ENCODE results near the gene PKP4.

The PKP4 gene

DNA sequence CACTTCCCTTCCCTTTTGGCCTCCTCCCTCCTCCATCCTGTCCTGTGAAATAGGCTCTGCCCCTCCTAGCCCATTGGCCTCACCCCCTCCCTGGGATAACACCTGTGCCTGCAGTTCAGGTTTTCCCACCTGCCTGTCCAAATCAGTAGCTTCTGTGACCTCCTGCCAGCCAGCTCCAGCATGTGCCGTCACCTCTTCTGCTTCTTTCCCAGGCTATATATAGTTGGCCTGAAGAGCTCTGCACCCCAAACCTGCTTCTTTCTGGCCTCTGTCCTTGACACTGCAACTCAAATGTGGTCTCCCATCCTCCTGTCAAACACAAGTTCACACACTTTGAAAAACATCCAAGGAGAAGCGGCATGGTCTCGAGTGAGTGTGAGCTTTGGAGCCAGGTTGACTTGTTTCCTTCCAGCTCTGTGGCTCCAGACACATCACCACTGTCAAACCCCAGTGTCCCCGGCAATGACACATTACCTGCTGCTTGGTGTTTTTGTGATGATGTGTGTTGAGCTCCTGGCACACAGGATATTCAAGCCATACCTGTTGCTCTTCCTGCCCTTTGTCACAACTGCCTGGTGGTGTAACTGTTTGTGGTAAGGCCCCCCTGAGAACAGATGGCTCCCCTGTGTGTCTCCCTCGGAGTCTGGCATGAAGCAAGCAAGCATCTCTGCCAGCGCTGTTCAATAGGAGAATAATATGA is 194.8 kb downstream of the PKP4 start:
- Histone ChIP-seq H3K9ac (ENCODE audit: low read depth, low read length) (no peak overlapping the region), H3K4me3 (ENCODE audit: low read length) (no peak overlapping the region), H3K4me1 (ENCODE audit: insufficient read depth, low read length) (no peaks in the 10 kb centered on the region), H3K27me3 (ENCODE audit: insufficient read depth, low read length) (no peaks in the 10 kb centered on the region), H3K9me3 (ENCODE audit: insufficient read depth, low read depth, low read length) (no peaks in the 10 kb centered on the region), H3K36me3 (ENCODE audit: insufficient read depth, low read length) (0 out of 2 replicates have a peak, but pooled peaks cover 10% of the 10 kb centered on the region), H3K27ac (ENCODE audit: low read depth, low read length) (no peak overlapping the region)
- 93% methylated on average over 5 of the region's 6 CpGs for WGBS

GRCh38 chr2:158655628-158656027 is 198.9 kb downstream of the PKP4 start:
- Histone ChIP-seq H3K36me3 (ENCODE audit: insufficient read depth, low read length) (peaks cover 11% of the 10 kb centered on the region; the same call in 1 of the 2 replicates), H3K9ac (ENCODE audit: low read depth, low read length) (no peak overlapping the region), H3K9me3 (ENCODE audit: insufficient read depth, low read depth, low read length) (no peaks in the 10 kb centered on the region), H3K4me1 (ENCODE audit: insufficient read depth, low read length) (no peaks in the 10 kb centered on the region), H3K27me3 (ENCODE audit: insufficient read depth, low read length) (no peaks in the 10 kb centered on the region), H3K4me3 (ENCODE audit: low read length) (no peak overlapping the region), H3K27ac (ENCODE audit: low read depth, low read length) (no peak overlapping the region)
- WGBS: 61% methylated on average over 3 of the region's 3 CpGs

- 95% methylated on average over 9 of the region's 10 CpGs for WGBS
- H3K9me3 ChIP-seq (ENCODE audit: insufficient read depth, low read depth, low read length): no peaks in the 10 kb centered on the region
- no peak overlapping the region for H3K4me3 ChIP-seq (ENCODE audit: low read length)
- H3K27me3 ChIP-seq (ENCODE audit: insufficient read depth, low read length): no peaks in the 10 kb centered on the region
- no peak overlapping the region for H3K9ac ChIP-seq (ENCODE audit: low read depth, low read length)
- no peaks in the 10 kb centered on the region for H3K4me1 ChIP-seq (ENCODE audit: insufficient read depth, low read length)
- peaks cover 18% of the 10 kb centered on the region for H3K36me3 ChIP-seq (ENCODE audit: insufficient read depth, low read length)
- no peak overlapping the region for H3K27ac ChIP-seq (ENCODE audit: low read depth, low read length)
These were observed 199.9 kb downstream of the PKP4 start for GRCh38 chr2:158656492-158657229.

- H3K9ac ChIP-seq (ENCODE audit: low read depth, low read length): no peak overlapping the region
- no peaks in the 10 kb centered on the region for H3K27me3 ChIP-seq (ENCODE audit: insufficient read depth, low read length)
- no peak overlapping the region for H3K4me3 ChIP-seq (ENCODE audit: low read length)
- H3K27ac ChIP-seq (ENCODE audit: low read depth, low read length): no peak overlapping the region
- peaks cover 35% of the 10 kb centered on the region for H3K36me3 ChIP-seq (ENCODE audit: insufficient read depth, low read length)
- WGBS: 94% methylated on average over 2 of the region's 2 CpGs
- H3K4me1 ChIP-seq (ENCODE audit: insufficient read depth, low read length): no peaks in the 10 kb centered on the region
- H3K9me3 ChIP-seq (ENCODE audit: insufficient read depth, low read depth, low read length): no peaks in the 10 kb centered on the region
These were observed 201.6 kb downstream of the PKP4 start for GRCh38 chr2:158658396-158658795.

DNA sequence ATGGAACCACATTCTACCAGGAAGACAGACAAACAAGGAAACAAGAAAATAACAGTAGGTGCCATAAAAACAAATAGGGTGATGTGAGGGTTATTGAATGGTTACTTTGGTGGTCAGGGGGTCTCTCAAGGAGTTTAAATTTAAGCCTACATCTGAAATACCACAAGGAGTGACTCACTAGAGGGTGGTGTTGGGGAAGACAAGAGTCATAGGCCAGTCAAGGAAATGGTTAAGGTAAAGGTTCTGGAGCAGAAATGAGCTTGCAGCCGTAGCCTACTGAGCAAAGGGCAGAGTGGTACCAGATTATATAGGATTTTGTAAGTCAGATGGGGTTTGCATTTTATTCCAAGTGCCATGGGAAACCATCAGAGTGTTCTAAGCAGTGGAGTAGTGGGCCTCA is 202.7 kb downstream of the PKP4 start:
- Histone ChIP-seq H3K4me1 (ENCODE audit: insufficient read depth, low read length) (no peaks in the 10 kb centered on the region), H3K27ac (ENCODE audit: low read depth, low read length) (no peak overlapping the region), H3K4me3 (ENCODE audit: low read length) (no peak overlapping the region), H3K9me3 (ENCODE audit: insufficient read depth, low read depth, low read length) (no peaks in the 10 kb centered on the region), H3K36me3 (ENCODE audit: insufficient read depth, low read length) (peaks cover 46% of the 10 kb centered on the region), H3K27me3 (ENCODE audit: insufficient read depth, low read length) (no peaks in the 10 kb centered on the region), H3K9ac (ENCODE audit: low read depth, low read length) (no peak overlapping the region)
- WGBS: 91% methylated on average over 1 of the region's 1 CpG

GRCh38 chr2:158661231-158661630 is 204.5 kb downstream of the PKP4 start:
- Histone ChIP-seq H3K36me3 (ENCODE audit: insufficient read depth, low read length) (peaks cover 63% of the 10 kb centered on the region), H3K9me3 (ENCODE audit: insufficient read depth, low read depth, low read length) (no peaks in the 10 kb centered on the region), H3K9ac (ENCODE audit: low read depth, low read length) (no peak overlapping the region), H3K27me3 (ENCODE audit: insufficient read depth, low read length) (no peaks in the 10 kb centered on the region), H3K4me1 (ENCODE audit: insufficient read depth, low read length) (no peaks in the 10 kb centered on the region), H3K4me3 (ENCODE audit: low read length) (no peak overlapping the region), H3K27ac (ENCODE audit: low read depth, low read length) (no peak overlapping the region)
- WGBS: 96% methylated on average over 14 of the region's 14 CpGs

- no peaks in the 10 kb centered on the region for H3K4me1 ChIP-seq (ENCODE audit: insufficient read depth, low read length)
- no peak overlapping the region for H3K9ac ChIP-seq (ENCODE audit: low read depth, low read length)
- no peak overlapping the region for H3K27ac ChIP-seq (ENCODE audit: low read depth, low read length)
- H3K4me3 ChIP-seq (ENCODE audit: low read length): no peak overlapping the region
- no peaks in the 10 kb centered on the region for H3K9me3 ChIP-seq (ENCODE audit: insufficient read depth, low read depth, low read length)
- H3K27me3 ChIP-seq (ENCODE audit: insufficient read depth, low read length): no peaks in the 10 kb centered on the region
- H3K36me3 ChIP-seq (ENCODE audit: insufficient read depth, low read length): peaks cover 75% of the 10 kb centered on the region
- 95% methylated on average over 6 of the region's 6 CpGs for WGBS
These were observed 205.7 kb downstream of the PKP4 start for GRCh38 chr2:158662421-158662820.

DNA sequence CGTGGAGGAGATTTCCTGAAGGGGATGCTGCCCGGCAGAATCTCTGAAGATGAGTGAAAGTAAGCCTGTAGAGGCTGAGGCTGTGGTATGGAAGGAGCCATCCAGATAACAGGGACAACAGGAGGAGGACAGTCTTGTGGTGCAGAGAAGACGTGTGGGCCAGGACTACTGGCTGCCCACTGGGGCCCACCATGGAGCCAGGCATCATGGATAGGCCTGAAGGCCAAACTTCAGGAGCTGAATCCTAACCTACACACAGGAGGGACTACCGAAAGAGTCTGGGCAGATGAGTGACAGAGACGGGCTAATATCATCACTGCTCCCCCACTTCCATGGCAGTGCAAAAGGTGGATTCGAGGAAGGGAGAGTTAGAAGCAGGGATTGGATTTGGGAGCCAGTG is 207.0 kb downstream of the PKP4 start:
- Histone ChIP-seq H3K4me3 (ENCODE audit: low read length) (no peak overlapping the region), H3K9me3 (ENCODE audit: insufficient read depth, low read depth, low read length) (no peaks in the 10 kb centered on the region), H3K4me1 (ENCODE audit: insufficient read depth, low read length) (no peaks in the 10 kb centered on the region), H3K27me3 (ENCODE audit: insufficient read depth, low read length) (no peaks in the 10 kb centered on the region), H3K27ac (ENCODE audit: low read depth, low read length) (no peak overlapping the region), H3K9ac (ENCODE audit: low read depth, low read length) (no peak overlapping the region), H3K36me3 (ENCODE audit: insufficient read depth, low read length) (peaks cover 89% of the 10 kb centered on the region)
- WGBS: 91% methylated on average over 6 of the region's 6 CpGs

- Histone ChIP-seq H3K9ac (ENCODE audit: low read depth, low read length) (no peak overlapping the region), H3K4me3 (ENCODE audit: low read length) (no peak overlapping the region), H3K27me3 (ENCODE audit: insufficient read depth, low read length) (no peaks in the 10 kb centered on the region), H3K4me1 (ENCODE audit: insufficient read depth, low read length) (no peaks in the 10 kb centered on the region), H3K9me3 (ENCODE audit: insufficient read depth, low read depth, low read length) (no peaks in the 10 kb centered on the region), H3K36me3 (ENCODE audit: insufficient read depth, low read length) (peaks cover 99% of the 10 kb centered on the region), H3K27ac (ENCODE audit: low read depth, low read length) (no peak overlapping the region)
- WGBS: 90% methylated on average over 3 of the region's 3 CpGs
These were observed 208.2 kb downstream of the PKP4 start for GRCh38 chr2:158664987-158665386.

DNA sequence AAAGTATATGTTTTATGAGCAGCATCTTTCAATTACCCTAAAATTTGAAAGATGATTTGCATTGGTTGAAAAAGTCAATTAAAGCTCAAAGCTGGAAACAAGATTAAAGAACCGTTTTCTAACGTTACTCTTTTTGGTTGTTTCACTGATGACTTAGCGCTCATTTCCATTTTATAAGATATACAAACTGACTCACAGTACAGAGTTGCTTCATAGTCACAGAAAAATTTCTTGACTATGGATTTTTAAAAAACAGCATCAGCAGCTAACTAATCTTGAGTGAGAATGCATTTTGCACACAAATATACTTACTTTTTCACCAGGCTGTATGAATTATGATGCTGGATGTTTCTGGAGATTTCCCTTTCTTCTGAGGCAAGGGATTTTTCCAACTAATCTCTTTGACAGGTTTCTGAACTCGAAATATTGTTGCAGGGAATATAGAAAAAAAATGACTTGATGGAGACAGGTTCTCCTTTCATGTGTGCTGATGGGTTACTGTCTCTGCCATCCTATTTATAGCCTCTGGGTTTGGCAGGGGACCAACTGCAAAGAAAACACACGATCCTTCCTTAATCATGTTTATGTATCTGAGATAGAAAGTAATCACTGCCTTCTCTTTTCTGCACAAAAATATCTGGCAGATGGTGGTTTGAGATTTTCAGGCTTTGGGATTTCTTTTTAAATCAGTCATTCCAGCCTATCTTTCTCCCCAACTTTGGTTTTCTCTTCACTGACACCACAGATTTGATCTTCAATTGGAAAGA is 209.0 kb downstream of the PKP4 start:
- H3K27me3 ChIP-seq (ENCODE audit: insufficient read depth, low read length): no peaks in the 10 kb centered on the region
- H3K4me1 ChIP-seq (ENCODE audit: insufficient read depth, low read length): no peaks in the 10 kb centered on the region
- H3K9me3 ChIP-seq (ENCODE audit: insufficient read depth, low read depth, low read length): no peaks in the 10 kb centered on the region
- H3K9ac ChIP-seq (ENCODE audit: low read depth, low read length): no peak overlapping the region
- H3K4me3 ChIP-seq (ENCODE audit: low read length): no peak overlapping the region
- no peak overlapping the region for H3K27ac ChIP-seq (ENCODE audit: low read depth, low read length)
- WGBS: 93% methylated on average over 4 of the region's 5 CpGs
- H3K36me3 ChIP-seq (ENCODE audit: insufficient read depth, low read length): peaks cover 100% of the 10 kb centered on the region

DNA sequence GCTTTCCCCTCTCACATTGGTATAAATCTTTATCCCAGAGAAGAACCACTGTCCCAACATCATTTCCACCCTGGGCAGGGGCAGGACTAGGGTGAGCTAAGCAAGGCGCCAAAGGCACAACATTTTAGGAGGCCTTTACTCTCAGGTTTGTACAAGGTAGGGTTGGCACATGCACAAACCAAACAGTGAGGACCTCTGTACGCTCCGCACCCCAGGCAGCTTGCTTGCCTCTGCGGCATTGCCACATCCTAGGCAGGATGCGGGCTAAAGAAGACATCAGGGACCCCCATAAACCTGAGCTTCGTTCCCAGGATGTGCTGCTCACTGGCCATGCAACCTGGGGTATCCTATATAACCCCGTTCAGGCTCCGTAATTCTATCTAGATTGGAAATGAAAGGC is 210.2 kb downstream of the PKP4 start:
- H3K36me3 ChIP-seq (ENCODE audit: insufficient read depth, low read length): peaks cover 92% of the 10 kb centered on the region
- H3K27me3 ChIP-seq (ENCODE audit: insufficient read depth, low read length): no peaks in the 10 kb centered on the region
- H3K27ac ChIP-seq (ENCODE audit: low read depth, low read length): no peak overlapping the region
- H3K4me1 ChIP-seq (ENCODE audit: insufficient read depth, low read length): no peaks in the 10 kb centered on the region
- no peak overlapping the region for H3K9ac ChIP-seq (ENCODE audit: low read depth, low read length)
- WGBS: 94% methylated on average over 8 of the region's 8 CpGs
- H3K4me3 ChIP-seq (ENCODE audit: low read length): no peak overlapping the region
- H3K9me3 ChIP-seq (ENCODE audit: insufficient read depth, low read depth, low read length): no peaks in the 10 kb centered on the region

All from HUES64 (cell line).